Kidney (tissue), 14 donors: Measurements from ENCODE around the gene MED13L. TPM values are rescaled to one million over a fixed set of nuclear protein-coding genes. Genes with fewer than 3 reads are reported as not detected.

Experiments
- DNase-seq, 5 donors: peaks; one replicate each; pipeline ENCODE4 v3.0.0-alpha.2; 2013 to 2020
- FAIRE-seq: peaks from 2 replicates; lab custom pipeline; 2012; peaks lifted over from hg19 to GRCh38; lab: Jason Lieb, UNC
- H3K27ac ChIP-seq, 2 donors: one replicate each; pipeline ENCODE4 v1.7.0; 2013; ENCODE audit warnings: low read depth in 2 of 2, low read length in 2 of 2, inconsistent platforms in 1 of 2
- H3K27me3 ChIP-seq: one replicate; pipeline ENCODE4 v1.7.1; 2013; ENCODE audit warnings: low read length, inconsistent platforms; ENCODE audit not compliant: control insufficient read depth, insufficient read depth
- H3K36me3 ChIP-seq, 3 donors: one replicate each; pipeline versions ENCODE4 v1.7.0 to v1.7.1; 2013; ENCODE audit warnings: low read length in 3 of 3, control low read depth in 1 of 3, inconsistent platforms in 1 of 3; ENCODE audit not compliant: insufficient read depth in 3 of 3, control insufficient read depth in 2 of 3
- H3K4me1 ChIP-seq, 3 donors: one replicate each; pipeline versions ENCODE4 v1.7.0 to v1.7.1; 2013; ENCODE audit warnings: low read length in 3 of 3, inconsistent platforms in 1 of 3, low read depth in 1 of 3; ENCODE audit not compliant: control insufficient read depth in 2 of 3, insufficient read depth in 2 of 3
- H3K4me3 ChIP-seq, 3 donors: one replicate each; pipeline versions ENCODE4 v1.7.0 to v1.8.1; 2013; ENCODE audit warnings: low read length in 3 of 3, control low read depth in 1 of 3, inconsistent platforms in 1 of 3
- H3K9ac ChIP-seq, 3 donors: one replicate each; pipeline versions ENCODE4 v1.7.0 to v1.7.1; 2013; ENCODE audit warnings: low read length in 3 of 3, control low read depth in 1 of 3, inconsistent platforms in 1 of 3
- H3K9me3 ChIP-seq, 3 donors: one replicate each; pipeline versions ENCODE4 v1.7.0 to v1.7.1; 2013; ENCODE audit warnings: low read length in 3 of 3, control low read depth in 1 of 3, inconsistent platforms in 1 of 3; ENCODE audit not compliant: control insufficient read depth in 2 of 3, insufficient read depth in 1 of 3
- CTCF ChIP-seq: IDR thresholded peaks from 3 replicates; pipeline ENCODE4 v1.5.1; 2012; ENCODE audit warnings: mild to moderate bottlenecking, moderate library complexity, borderline replicate concordance; ENCODE audit not compliant: insufficient read depth; ENCODE audit errors: extremely low read depth
- intact Hi-C: fragments of 100-400 bp; cut with DNase I; formaldehyde crosslinking; loops from one replicate; pipeline ENCODE4 v1.11.1; 2022
- polyA plus RNA-seq: library from polyadenylated mRNA; stranded (reverse); fragments of 350-450 nt; fragmentation: Illumina TruSeq; extraction: RNeasy Lipid Tissue Mini Kit (QIAGEN cat#74804); gene quantifications from one replicate; pipeline ENCODE4 v1.2.3, GENCODE V29; 2014; ENCODE audit warnings: low read depth, low replicate concordance; ENCODE audit not compliant: insufficient read depth
- total RNA-seq: library from RNA; stranded (reverse); fragmentation: NEBNext Ultra II Directional; extraction: Animal tissue kit (Norgen Biotek cat#: 25700); gene quantifications from one replicate; pipeline ENCODE4 v1.2.1, GENCODE V29; 2021
- donor health status: control.
- donor health status: control.
- donor health status: control.
- donor health status: control.
- donor health status: control.
- donor health status: DM: yes; HTN: yes; CAD: no.
- donor health status: Normal renal cell carcinoma (clear cell type).

Gene MED13L
- total and polyA plus RNA-seq, 2 donors from 2014 or later = 7.1 to 153 TPM

- no peak for TF ChIP-seq CTCF
- H3K4me1 ChIP-seq = peaks cover 0 to 5% (median 0%) of the 10 kb centered on the region in 3 donors
- DNase-seq (peak in 2 of 5 donors; percentile 40 to 51), FAIRE-seq (no peak)
- no peak overlapping the region for H3K4me3 ChIP-seq
- no peaks in the 10 kb centered on the region for H3K9me3 ChIP-seq
- no peaks in the 10 kb centered on the region for H3K27me3 ChIP-seq
- no peak overlapping the region for H3K9ac ChIP-seq
- H3K27ac ChIP-seq = no peak overlapping the region
- H3K36me3 ChIP-seq = no peaks in the 10 kb centered on the region
- intact Hi-C loops = no loop called here
Measured at GRCh38 chr12:116293687-116294453, 16.4 kb upstream of the MED13L start.

- no peak for TF ChIP-seq CTCF
- intact Hi-C loops = no loop called here
Measured at GRCh38 chr12:116291218-116291617, 13.7 kb upstream of the MED13L start.

GRCh38 chr12:116288735-116289134 lies 11.2 kb upstream of the MED13L start:
- H3K27me3 ChIP-seq = no peaks in the 10 kb centered on the region

More at GRCh38 chr12:116291218-116291617, 13.7 kb upstream of the MED13L start:
- FAIRE-seq = no peak
- H3K4me1 ChIP-seq = peaks cover 0 to 5% (median 0%) of the 10 kb centered on the region in 3 donors
- H3K4me3 ChIP-seq = no peak overlapping the region
- no peak overlapping the region for H3K9ac ChIP-seq
- no peak for DNase-seq
- H3K36me3 ChIP-seq = no peaks in the 10 kb centered on the region
- H3K27me3 ChIP-seq = no peaks in the 10 kb centered on the region
- no peaks in the 10 kb centered on the region for H3K9me3 ChIP-seq
- H3K27ac ChIP-seq = no peak overlapping the region

More at GRCh38 chr12:116288735-116289134, 11.2 kb upstream of the MED13L start:
- DNase-seq = no peak
- H3K4me3 ChIP-seq = no peak overlapping the region
- intact Hi-C loops = no loop called here
- H3K4me1 ChIP-seq = no peaks in the 10 kb centered on the region
- H3K36me3 ChIP-seq = no peaks in the 10 kb centered on the region
- H3K9me3 ChIP-seq = no peaks in the 10 kb centered on the region
- FAIRE-seq = no peak
- no peak overlapping the region for H3K27ac ChIP-seq
- no peak for TF ChIP-seq CTCF
- no peak overlapping the region for H3K9ac ChIP-seq
